ENCODE results near the gene EMILIN3. TPM values are rescaled to one million over a fixed set of nuclear protein-coding genes. Genes with fewer than 3 reads are reported as not detected.

Gene EMILIN3
- total and polyA plus RNA-seq, 2 of the 8 experiments (the other 6 are each of a cell fraction or from before 2014, with no cell fraction given): 3.8 to 5.2 TPM

- TF ChIP-seq POLR2AphosphoS5 (IDR thresholded peaks at IDR 0.05; ENCODE audit: low read depth, low read length) (no peak), SAP30 (IDR thresholded peaks at IDR 0.05; ENCODE audit: insufficient read depth, insufficient replicate concordance, low read length) (no peak), SIRT6 (IDR thresholded peaks at IDR 0.05; ENCODE audit: low read length) (no peak)
- TF ChIP-seq, protein P1, sequence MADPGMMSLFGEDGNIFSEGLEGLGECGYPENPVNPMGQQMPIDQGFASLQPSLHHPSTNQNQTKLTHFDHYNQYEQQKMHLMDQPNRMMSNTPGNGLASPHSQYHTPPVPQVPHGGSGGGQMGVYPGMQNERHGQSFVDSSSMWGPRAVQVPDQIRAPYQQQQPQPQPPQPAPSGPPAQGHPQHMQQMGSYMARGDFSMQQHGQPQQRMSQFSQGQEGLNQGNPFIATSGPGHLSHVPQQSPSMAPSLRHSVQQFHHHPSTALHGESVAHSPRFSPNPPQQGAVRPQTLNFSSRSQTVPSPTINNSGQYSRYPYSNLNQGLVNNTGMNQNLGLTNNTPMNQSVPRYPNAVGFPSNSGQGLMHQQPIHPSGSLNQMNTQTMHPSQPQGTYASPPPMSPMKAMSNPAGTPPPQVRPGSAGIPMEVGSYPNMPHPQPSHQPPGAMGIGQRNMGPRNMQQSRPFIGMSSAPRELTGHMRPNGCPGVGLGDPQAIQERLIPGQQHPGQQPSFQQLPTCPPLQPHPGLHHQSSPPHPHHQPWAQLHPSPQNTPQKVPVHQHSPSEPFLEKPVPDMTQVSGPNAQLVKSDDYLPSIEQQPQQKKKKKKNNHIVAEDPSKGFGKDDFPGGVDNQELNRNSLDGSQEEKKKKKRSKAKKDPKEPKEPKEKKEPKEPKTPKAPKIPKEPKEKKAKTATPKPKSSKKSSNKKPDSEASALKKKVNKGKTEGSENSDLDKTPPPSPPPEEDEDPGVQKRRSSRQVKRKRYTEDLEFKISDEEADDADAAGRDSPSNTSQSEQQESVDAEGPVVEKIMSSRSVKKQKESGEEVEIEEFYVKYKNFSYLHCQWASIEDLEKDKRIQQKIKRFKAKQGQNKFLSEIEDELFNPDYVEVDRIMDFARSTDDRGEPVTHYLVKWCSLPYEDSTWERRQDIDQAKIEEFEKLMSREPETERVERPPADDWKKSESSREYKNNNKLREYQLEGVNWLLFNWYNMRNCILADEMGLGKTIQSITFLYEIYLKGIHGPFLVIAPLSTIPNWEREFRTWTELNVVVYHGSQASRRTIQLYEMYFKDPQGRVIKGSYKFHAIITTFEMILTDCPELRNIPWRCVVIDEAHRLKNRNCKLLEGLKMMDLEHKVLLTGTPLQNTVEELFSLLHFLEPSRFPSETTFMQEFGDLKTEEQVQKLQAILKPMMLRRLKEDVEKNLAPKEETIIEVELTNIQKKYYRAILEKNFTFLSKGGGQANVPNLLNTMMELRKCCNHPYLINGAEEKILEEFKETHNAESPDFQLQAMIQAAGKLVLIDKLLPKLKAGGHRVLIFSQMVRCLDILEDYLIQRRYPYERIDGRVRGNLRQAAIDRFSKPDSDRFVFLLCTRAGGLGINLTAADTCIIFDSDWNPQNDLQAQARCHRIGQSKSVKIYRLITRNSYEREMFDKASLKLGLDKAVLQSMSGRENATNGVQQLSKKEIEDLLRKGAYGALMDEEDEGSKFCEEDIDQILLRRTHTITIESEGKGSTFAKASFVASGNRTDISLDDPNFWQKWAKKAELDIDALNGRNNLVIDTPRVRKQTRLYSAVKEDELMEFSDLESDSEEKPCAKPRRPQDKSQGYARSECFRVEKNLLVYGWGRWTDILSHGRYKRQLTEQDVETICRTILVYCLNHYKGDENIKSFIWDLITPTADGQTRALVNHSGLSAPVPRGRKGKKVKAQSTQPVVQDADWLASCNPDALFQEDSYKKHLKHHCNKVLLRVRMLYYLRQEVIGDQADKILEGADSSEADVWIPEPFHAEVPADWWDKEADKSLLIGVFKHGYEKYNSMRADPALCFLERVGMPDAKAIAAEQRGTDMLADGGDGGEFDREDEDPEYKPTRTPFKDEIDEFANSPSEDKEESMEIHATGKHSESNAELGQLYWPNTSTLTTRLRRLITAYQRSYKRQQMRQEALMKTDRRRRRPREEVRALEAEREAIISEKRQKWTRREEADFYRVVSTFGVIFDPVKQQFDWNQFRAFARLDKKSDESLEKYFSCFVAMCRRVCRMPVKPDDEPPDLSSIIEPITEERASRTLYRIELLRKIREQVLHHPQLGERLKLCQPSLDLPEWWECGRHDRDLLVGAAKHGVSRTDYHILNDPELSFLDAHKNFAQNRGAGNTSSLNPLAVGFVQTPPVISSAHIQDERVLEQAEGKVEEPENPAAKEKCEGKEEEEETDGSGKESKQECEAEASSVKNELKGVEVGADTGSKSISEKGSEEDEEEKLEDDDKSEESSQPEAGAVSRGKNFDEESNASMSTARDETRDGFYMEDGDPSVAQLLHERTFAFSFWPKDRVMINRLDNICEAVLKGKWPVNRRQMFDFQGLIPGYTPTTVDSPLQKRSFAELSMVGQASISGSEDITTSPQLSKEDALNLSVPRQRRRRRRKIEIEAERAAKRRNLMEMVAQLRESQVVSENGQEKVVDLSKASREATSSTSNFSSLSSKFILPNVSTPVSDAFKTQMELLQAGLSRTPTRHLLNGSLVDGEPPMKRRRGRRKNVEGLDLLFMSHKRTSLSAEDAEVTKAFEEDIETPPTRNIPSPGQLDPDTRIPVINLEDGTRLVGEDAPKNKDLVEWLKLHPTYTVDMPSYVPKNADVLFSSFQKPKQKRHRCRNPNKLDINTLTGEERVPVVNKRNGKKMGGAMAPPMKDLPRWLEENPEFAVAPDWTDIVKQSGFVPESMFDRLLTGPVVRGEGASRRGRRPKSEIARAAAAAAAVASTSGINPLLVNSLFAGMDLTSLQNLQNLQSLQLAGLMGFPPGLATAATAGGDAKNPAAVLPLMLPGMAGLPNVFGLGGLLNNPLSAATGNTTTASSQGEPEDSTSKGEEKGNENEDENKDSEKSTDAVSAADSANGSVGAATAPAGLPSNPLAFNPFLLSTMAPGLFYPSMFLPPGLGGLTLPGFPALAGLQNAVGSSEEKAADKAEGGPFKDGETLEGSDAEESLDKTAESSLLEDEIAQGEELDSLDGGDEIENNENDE (IDR thresholded peaks at IDR 0.05; ENCODE audit: insufficient replicate concordance, low read length): no peak
- TF ChIP-seq, protein P2, sequence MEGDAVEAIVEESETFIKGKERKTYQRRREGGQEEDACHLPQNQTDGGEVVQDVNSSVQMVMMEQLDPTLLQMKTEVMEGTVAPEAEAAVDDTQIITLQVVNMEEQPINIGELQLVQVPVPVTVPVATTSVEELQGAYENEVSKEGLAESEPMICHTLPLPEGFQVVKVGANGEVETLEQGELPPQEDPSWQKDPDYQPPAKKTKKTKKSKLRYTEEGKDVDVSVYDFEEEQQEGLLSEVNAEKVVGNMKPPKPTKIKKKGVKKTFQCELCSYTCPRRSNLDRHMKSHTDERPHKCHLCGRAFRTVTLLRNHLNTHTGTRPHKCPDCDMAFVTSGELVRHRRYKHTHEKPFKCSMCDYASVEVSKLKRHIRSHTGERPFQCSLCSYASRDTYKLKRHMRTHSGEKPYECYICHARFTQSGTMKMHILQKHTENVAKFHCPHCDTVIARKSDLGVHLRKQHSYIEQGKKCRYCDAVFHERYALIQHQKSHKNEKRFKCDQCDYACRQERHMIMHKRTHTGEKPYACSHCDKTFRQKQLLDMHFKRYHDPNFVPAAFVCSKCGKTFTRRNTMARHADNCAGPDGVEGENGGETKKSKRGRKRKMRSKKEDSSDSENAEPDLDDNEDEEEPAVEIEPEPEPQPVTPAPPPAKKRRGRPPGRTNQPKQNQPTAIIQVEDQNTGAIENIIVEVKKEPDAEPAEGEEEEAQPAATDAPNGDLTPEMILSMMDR (IDR thresholded peaks at IDR 0.05; ENCODE audit: control extremely low read depth in 1 of 3, insufficient read depth in 1 of 3, low read depth in 1 of 3, low read length in 3 of 3): no peak
Observed at GRCh38 chr20:41406353-41406752, 39.7 kb upstream of the EMILIN3 start (continued).

Measured in H1 (cell line).